OCI-M1 (cell line): ENCODE measurements around the gene DUSP10.

ENCODE experiments used
- DNase-seq: peaks from one replicate; lab custom pipeline; 2025; lab: John Stamatoyannopoulos, UW

Gene DUSP10

DNA sequence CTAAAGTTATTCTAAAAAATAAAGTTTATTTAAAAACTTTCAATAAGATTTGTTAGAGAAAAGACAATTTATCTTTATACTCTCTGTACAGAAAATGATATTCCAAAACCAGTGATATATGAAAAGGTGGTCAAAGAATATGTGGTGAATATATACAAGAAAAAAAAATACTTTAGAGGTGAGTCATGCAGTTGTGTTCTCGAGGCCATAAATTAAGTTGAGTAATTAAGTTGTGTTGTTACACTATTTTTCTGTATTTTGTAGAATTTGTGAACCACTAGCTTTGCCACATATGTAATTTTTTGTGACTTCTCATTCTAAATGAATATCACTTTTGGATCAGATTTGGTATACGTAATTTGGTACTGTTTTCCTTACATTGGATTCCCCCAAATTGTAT, 23.6 kb upstream of the DUSP10 start:
- DNase-seq: no peak

DNA sequence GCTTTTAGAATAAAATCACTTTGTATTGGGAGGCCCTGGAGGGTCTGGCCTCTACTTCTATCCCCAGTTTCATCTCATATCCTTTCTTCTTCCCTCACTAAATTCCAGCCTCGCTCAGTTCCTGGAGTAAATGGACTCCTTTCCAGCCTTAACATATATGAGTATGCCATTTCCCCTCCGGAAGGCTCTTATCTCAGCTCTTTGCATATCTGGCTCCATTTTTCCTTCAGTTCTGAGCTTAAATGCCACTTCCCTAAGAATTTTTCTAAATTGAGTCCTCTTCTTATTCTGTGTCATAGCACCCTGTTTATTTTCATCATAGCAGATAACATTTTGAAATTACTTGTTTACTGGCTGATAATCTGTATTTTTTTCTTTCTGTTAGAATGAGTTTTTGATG, 20.2 kb upstream of the DUSP10 start:
- DNase-seq: no peak

GRCh38 chr1:221761354-221762002, 19.6 kb upstream of the DUSP10 start:
- DNase-seq: no peak

GRCh38 chr1:221760911-221761310, 19.0 kb upstream of the DUSP10 start:
- peak; percentile 35 for DNase-seq

GRCh38 chr1:221759436-221759835, 17.5 kb upstream of the DUSP10 start:
- no peak for DNase-seq

- no peak for DNase-seq
Observed at GRCh38 chr1:221758455-221758854, 16.6 kb upstream of the DUSP10 start.

- no peak for DNase-seq
Observed at GRCh38 chr1:221756830-221757551, 15.1 kb upstream of the DUSP10 start.

- no peak for DNase-seq
Observed at GRCh38 chr1:221753828-221754188, 11.9 kb upstream of the DUSP10 start.

- peak; percentile 39 for DNase-seq
Observed at GRCh38 chr1:221751226-221751887, 9.5 kb upstream of the DUSP10 start.

DNA sequence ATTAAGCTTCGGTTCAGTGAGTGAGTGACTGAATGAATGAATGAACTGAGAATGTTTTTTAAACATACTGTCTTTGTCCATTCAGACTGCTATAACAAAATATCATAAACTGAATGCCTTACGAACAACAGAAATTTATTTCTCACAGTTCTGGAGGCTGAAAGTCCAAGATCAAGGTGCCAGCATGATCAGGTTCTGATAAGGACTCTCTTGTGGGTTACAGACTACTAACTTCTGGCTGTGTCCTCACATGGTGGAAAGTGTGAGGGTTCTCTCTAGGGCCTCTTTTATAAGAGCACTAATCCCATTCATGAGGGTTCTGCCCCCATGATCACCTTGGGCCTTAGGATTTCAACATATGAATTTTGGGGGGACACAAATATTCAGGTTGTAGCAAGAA, 7.1 kb upstream of the DUSP10 start:
- DNase-seq: no peak

DNA sequence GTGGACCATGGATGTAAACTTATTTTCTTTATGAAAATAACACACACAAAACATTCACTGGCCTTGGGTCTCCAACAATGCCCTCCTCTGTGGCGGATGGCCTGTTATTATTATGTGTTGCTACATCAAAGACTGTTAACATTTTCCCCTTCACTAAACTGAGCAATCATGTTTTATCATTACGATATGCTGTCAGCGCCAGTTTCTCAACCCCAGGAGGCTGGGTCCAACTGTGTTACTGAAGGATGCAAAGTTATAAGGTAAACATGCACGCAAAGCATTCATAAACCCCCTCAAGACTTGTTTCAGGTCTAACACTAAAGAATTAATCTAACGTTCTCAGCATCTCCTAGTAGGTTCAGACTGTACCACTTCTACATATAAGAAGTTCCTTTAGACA, 6.0 kb upstream of the DUSP10 start:
- no peak for DNase-seq

- no peak for DNase-seq
Observed at GRCh38 chr1:221743416-221744208, 1.7 kb upstream of the DUSP10 start.

- DNase-seq: peak; percentile 94
Observed at GRCh38 chr1:221742555-221743415, 896 bp upstream of the DUSP10 start.

DNA sequence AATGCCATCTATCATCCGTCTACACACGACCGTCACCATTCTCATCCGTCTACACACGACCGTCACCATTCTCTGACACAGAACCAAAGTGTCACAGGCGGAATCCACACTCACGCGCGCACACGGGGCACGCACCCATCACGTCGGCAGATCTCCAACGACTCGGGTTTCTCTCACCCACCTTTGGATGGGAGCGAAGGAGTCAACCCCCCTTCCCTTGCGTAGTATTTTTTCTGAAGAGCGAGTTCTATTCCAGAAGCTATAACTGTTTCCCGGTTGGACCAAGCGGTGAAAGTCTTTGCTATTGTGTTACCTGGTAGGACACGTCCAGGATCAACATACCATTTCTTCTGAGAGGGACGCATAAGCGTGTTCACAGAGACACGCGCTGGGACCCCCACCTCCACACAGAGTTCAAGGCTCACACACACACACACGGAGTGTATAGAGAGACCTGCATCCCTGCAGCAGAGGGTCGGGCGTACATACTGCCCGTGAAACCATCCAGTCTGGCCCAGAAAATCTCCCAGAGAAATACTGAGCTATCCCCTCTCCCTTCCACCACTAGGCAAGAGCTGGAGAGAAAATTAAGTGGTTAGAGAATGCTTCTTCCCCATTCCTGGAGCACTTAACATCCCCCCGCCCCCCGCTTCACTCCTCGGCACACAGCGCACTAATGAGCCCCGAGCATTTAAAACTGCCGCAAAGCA, 741 bp downstream of the DUSP10 start:
- peak; percentile 77 for DNase-seq

DNA sequence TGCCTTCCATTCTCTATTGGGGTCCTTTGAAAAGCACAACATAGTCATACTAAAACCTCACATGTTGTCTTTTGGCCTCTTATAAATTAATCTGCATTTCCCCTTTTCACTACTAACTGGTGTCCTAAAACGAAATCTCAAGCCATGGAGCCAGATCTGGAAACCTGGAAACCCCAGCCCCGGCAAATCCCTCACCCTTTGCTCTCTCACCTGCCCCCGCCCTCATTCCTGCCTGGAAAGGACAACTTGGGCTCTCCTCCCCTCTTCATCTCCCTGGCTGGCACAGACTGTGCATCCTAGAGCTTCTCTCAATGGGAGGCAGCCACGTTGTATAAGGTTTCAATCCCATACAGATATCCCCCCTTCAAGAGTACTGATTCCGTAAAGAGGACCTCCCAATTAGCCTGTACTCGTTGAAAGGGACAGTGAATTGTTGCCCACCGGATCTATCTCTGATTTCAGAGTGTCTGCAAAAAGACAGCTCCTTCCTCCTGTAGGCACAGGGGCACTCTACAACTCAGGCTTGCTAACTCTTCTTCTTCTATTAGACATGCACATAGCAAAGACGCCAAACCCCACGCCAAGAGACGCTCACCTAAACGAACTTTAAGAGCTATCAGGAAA, 1.4 kb downstream of the DUSP10 start:
- DNase-seq: peak; percentile 67

DNA sequence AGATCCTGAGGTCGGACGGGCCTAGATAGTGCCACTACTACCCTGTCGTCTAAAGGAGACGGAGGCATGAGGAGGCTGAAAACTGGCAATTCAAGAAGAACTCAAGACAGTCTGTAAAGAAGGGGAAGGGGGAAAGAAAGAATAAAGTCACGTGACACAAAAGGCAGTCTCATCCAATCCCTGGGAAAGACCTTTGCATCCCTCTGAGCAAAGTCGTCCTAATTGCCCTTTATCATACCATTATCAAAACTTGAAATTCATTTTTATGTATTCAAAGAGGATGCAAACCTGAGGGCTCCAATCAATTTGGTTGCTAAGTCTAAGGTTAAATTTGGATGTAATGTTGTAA, 2.2 kb downstream of the DUSP10 start:
- DNase-seq: no peak

GRCh38 chr1:221739018-221739676, 2.7 kb downstream of the DUSP10 start:
- DNase-seq: no peak

- DNase-seq: no peak
Observed at GRCh38 chr1:221736714-221737113, 5.2 kb downstream of the DUSP10 start.

DNA sequence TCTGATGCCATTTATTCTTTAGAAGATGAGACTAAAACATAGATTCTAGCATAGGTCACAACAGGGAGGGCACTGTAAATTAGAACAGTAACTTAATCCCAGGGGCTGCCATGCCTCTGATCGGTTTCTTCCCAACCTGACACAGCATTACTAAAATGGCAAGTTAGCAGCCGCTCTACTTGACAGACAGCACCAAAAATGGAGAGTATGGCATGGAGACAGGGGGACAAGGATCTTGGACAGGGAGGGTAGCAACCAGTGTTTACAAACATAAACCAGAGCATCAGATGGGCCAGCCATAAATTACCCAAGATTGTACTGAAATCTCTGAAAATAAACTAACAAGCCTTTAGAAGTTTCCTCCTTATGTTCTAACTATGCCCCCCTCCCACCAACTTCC, 5.9 kb downstream of the DUSP10 start:
- DNase-seq: no peak

- no peak for DNase-seq
Observed at GRCh38 chr1:221734187-221734586, 7.7 kb downstream of the DUSP10 start.
